Measurements from ENCODE around the gene P3R3URF. TPM values are rescaled to one million over a fixed set of nuclear protein-coding genes. Genes with fewer than 3 reads are reported as not detected.

Gene P3R3URF
- total and polyA plus RNA-seq, 4 donors = not detected

DNA sequence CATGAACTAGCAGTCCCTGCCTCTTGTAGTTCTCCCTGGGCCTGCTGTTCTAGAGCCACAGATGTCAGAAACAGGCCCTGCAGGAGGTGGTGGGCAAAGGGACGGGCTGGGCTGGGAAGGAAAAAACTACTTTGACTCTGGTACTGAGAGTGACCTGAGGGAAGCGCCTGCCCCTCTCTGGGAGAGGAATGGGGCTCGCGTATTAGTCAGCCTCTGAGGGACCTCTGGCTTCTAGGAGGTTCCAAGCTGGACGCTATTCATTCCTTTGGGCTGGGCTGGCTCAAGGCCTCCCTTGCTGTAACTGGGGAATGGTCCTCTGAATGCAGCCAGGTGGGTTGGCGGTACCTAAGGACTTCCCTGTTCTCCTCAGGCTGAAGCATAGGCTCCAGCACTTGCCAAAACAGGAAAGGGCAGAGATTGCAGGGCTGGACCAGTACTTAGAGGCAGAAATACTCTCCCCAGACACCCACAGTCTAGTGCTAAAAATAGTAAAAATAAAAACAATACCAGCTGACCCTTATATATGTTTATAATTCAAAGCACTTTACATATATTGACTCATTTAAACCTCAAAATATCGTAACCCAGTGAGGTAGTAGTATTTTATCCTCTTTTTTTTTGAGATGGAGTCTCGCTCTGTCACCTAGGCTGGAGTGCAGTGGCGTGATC is 14.9 kb upstream of the P3R3URF start:
- peaks cover 2 to 31% (median 17%) of the 10 kb centered on the region in 4 donors for H3K4me1 ChIP-seq (ENCODE audit: control insufficient read depth in 4 of 4, insufficient read depth in 4 of 4, low read length in 3 of 4)
- WGBS = 96% methylated on average over 9 of the region's 9 CpGs
- no peak overlapping the region for H3K9ac ChIP-seq (ENCODE audit: low read depth in 1 of 2, low read length in 2 of 2)
- no peak for TF ChIP-seq NR2F2 (IDR thresholded peaks at IDR 0.05)
- TF ChIP-seq, protein P1, sequence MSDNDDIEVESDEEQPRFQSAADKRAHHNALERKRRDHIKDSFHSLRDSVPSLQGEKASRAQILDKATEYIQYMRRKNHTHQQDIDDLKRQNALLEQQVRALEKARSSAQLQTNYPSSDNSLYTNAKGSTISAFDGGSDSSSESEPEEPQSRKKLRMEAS (IDR thresholded peaks at IDR 0.05) = no peak
- TF ChIP-seq, protein P2, sequence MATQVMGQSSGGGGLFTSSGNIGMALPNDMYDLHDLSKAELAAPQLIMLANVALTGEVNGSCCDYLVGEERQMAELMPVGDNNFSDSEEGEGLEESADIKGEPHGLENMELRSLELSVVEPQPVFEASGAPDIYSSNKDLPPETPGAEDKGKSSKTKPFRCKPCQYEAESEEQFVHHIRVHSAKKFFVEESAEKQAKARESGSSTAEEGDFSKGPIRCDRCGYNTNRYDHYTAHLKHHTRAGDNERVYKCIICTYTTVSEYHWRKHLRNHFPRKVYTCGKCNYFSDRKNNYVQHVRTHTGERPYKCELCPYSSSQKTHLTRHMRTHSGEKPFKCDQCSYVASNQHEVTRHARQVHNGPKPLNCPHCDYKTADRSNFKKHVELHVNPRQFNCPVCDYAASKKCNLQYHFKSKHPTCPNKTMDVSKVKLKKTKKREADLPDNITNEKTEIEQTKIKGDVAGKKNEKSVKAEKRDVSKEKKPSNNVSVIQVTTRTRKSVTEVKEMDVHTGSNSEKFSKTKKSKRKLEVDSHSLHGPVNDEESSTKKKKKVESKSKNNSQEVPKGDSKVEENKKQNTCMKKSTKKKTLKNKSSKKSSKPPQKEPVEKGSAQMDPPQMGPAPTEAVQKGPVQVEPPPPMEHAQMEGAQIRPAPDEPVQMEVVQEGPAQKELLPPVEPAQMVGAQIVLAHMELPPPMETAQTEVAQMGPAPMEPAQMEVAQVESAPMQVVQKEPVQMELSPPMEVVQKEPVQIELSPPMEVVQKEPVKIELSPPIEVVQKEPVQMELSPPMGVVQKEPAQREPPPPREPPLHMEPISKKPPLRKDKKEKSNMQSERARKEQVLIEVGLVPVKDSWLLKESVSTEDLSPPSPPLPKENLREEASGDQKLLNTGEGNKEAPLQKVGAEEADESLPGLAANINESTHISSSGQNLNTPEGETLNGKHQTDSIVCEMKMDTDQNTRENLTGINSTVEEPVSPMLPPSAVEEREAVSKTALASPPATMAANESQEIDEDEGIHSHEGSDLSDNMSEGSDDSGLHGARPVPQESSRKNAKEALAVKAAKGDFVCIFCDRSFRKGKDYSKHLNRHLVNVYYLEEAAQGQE (IDR thresholded peaks at IDR 0.05) = no peak
- no peak overlapping the region for H3K4me3 ChIP-seq (ENCODE audit: low read depth in 1 of 3, low read length in 3 of 3)
- H3K9me3 ChIP-seq (ENCODE audit: control insufficient read depth in 4 of 4, low read length in 3 of 4) = no peaks in the 10 kb centered on the region
- no peak for DNase-seq (ENCODE audit: low spot score)
- H3K36me3 ChIP-seq (ENCODE audit: control insufficient read depth in 4 of 4, insufficient read depth in 3 of 4, low read depth in 1 of 4, low read length in 3 of 4) = peaks cover 11 to 36% (median 26%) of the 10 kb centered on the region in 4 donors
- H3K27ac ChIP-seq (ENCODE audit: low read depth in 1 of 2, low read length in 2 of 2) = no peak overlapping the region
- H3K27me3 ChIP-seq (ENCODE audit: control insufficient read depth in 4 of 4, insufficient read depth in 4 of 4, low read length in 3 of 4) = no peaks in the 10 kb centered on the region

DNA sequence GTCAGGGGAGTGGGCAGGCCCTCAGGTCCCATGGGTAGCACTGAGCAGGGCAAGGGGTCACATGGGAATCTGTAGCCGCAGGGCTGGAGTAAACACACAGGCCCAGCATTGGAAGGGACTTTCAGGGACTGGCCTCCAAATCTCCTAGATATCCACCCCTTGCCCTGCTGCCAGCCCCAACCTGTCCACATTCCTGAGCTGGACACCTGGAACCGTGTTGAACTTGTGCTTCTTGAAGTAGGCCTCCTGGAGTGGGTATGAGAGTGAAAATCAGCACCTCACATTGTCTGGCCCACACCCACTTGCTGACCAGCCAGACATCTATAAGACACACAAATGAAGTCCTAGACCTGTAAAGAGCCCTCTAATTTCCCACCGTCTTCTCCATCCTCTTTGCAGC is 14.3 kb upstream of the P3R3URF start:
- H3K9ac ChIP-seq (ENCODE audit: low read depth in 1 of 2, low read length in 2 of 2) = no peak overlapping the region
- H3K27ac ChIP-seq (ENCODE audit: low read depth in 1 of 2, low read length in 2 of 2) = no peak overlapping the region
- H3K4me3 ChIP-seq (ENCODE audit: low read depth in 1 of 3, low read length in 3 of 3) = no peak overlapping the region
- peaks cover 3 to 25% (median 14%) of the 10 kb centered on the region in 4 donors for H3K4me1 ChIP-seq (ENCODE audit: control insufficient read depth in 4 of 4, insufficient read depth in 4 of 4, low read length in 3 of 4)
- H3K27me3 ChIP-seq (ENCODE audit: control insufficient read depth in 4 of 4, insufficient read depth in 4 of 4, low read length in 3 of 4) = no peaks in the 10 kb centered on the region
- 87% methylated on average over 3 of the region's 3 CpGs for WGBS
- no peak for DNase-seq (ENCODE audit: low spot score)
- no peaks in the 10 kb centered on the region for H3K9me3 ChIP-seq (ENCODE audit: control insufficient read depth in 4 of 4, low read length in 3 of 4)
- H3K36me3 ChIP-seq (ENCODE audit: control insufficient read depth in 4 of 4, insufficient read depth in 3 of 4, low read depth in 1 of 4, low read length in 3 of 4) = peaks cover 11 to 35% (median 24%) of the 10 kb centered on the region in 4 donors
- TF ChIP-seq JUND (IDR thresholded peaks at IDR 0.05) = no peak
- TF ChIP-seq SP1 (IDR thresholded peaks at IDR 0.05) = no peak
- no peak for TF ChIP-seq TAF1 (conservative IDR thresholded peaks at IDR 0.05)
- TF ChIP-seq FOXA2 (IDR thresholded peaks at IDR 0.05) = no peak
- no peak for TF ChIP-seq NR2F2 (IDR thresholded peaks at IDR 0.05)
- TF ChIP-seq, protein P3, sequence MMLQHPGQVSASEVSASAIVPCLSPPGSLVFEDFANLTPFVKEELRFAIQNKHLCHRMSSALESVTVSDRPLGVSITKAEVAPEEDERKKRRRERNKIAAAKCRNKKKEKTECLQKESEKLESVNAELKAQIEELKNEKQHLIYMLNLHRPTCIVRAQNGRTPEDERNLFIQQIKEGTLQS (IDR thresholded peaks at IDR 0.05) = no peak
- TF ChIP-seq RAD21 (IDR thresholded peaks at IDR 0.05) = no peak
- TF ChIP-seq RXRA (IDR thresholded peaks at IDR 0.05) = no peak
- TF ChIP-seq, protein P4, sequence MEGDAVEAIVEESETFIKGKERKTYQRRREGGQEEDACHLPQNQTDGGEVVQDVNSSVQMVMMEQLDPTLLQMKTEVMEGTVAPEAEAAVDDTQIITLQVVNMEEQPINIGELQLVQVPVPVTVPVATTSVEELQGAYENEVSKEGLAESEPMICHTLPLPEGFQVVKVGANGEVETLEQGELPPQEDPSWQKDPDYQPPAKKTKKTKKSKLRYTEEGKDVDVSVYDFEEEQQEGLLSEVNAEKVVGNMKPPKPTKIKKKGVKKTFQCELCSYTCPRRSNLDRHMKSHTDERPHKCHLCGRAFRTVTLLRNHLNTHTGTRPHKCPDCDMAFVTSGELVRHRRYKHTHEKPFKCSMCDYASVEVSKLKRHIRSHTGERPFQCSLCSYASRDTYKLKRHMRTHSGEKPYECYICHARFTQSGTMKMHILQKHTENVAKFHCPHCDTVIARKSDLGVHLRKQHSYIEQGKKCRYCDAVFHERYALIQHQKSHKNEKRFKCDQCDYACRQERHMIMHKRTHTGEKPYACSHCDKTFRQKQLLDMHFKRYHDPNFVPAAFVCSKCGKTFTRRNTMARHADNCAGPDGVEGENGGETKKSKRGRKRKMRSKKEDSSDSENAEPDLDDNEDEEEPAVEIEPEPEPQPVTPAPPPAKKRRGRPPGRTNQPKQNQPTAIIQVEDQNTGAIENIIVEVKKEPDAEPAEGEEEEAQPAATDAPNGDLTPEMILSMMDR (IDR thresholded peaks at IDR 0.05; ENCODE audit: low read depth, low read length, missing input control) = no peak
- TF ChIP-seq HNF4A (conservative IDR thresholded peaks at IDR 0.05) = no peak
- TF ChIP-seq, protein P1 (IDR thresholded peaks at IDR 0.05) = no peak
- no peak for TF ChIP-seq EGR1 (IDR thresholded peaks at IDR 0.05; ENCODE audit: low read depth in 2 of 2)
- TF ChIP-seq, protein P2 (IDR thresholded peaks at IDR 0.05) = no peak
- TF ChIP-seq YY1 (IDR thresholded peaks at IDR 0.05) = no peak
- TF ChIP-seq FOXA1 (IDR thresholded peaks at IDR 0.05) = no peak
- TF ChIP-seq HNF4G (IDR thresholded peaks at IDR 0.05) = no peak
- no peak for TF ChIP-seq GABPA (IDR thresholded peaks at IDR 0.05 in 1 of 2, conservative IDR thresholded peaks at IDR 0.05 in 1 of 2)
- TF ChIP-seq, protein P5, sequence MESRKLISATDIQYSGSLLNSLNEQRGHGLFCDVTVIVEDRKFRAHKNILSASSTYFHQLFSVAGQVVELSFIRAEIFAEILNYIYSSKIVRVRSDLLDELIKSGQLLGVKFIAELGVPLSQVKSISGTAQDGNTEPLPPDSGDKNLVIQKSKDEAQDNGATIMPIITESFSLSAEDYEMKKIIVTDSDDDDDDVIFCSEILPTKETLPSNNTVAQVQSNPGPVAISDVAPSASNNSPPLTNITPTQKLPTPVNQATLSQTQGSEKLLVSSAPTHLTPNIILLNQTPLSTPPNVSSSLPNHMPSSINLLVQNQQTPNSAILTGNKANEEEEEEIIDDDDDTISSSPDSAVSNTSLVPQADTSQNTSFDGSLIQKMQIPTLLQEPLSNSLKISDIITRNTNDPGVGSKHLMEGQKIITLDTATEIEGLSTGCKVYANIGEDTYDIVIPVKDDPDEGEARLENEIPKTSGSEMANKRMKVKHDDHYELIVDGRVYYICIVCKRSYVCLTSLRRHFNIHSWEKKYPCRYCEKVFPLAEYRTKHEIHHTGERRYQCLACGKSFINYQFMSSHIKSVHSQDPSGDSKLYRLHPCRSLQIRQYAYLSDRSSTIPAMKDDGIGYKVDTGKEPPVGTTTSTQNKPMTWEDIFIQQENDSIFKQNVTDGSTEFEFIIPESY (IDR thresholded peaks at IDR 0.05) = no peak
